GOT3 (cell line): ENCODE results near the gene PCDHA4.

Experiments used
- DNase-seq: peaks from one replicate; lab custom pipeline; 2025; ENCODE audit warnings: mixed read lengths; lab: John Stamatoyannopoulos, UW

The PCDHA4 gene

GRCh38 chr5:140855772-140856674 is 49.2 kb downstream of the PCDHA4 start, which contains the start of gene PCDHA10:
Gene PCDHA10 (plus strand): TSS chr5:140855897. CDS start chr5:140856049, 152 bp downstream.
- no peak for DNase-seq

- no peak for DNase-seq
Observed at GRCh38 chr5:140857177-140857986, 50.5 kb downstream of the PCDHA4 start.

GRCh38 chr5:140857987-140858240 is 51.0 kb downstream of the PCDHA4 start:
- no peak for DNase-seq

- no peak for DNase-seq
Observed at GRCh38 chr5:140862441-140863295, 55.8 kb downstream of the PCDHA4 start.
